ENCODE results near the gene C4orf51. TPM values are rescaled to one million over a fixed set of nuclear protein-coding genes. Genes with fewer than 3 reads are reported as not detected.

C4orf51 gene
- total and polyA plus RNA-seq, 2 of the 4 experiments (the other 2 are of a cell fraction): not detected

DNA sequence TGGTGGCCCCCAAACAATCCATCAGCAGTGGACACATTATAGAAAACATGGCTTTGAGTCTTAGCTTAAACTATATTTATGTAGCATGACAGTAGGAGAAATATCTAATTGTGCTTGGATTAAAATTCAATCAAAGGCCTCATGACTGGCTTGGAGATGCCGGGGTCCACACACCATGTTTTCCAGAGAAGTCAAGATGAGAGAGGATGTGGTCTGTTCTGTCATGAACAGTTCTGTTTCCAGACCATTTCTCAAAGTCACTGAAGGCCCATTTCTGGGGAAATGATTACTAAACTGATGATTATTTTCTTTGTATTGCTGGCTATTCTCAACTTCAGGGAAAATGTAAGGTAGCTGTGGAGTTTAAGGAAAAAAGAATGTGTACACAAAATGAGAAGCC, 76.3 kb downstream of the C4orf51 start:
- in situ Hi-C loops (cut with MboI; ENCODE audit: low sequenced_read_pairs): no loop called here

More for the DNA sequence above, 76.3 kb downstream of the C4orf51 start:
- dilution Hi-C loops (cut with HindIII; ENCODE audit: low sequenced_read_pairs, unreplicated experiment) (no loop called here), intact Hi-C loops (cut with micrococcal nuclease) (no loop called here)
- peaks cover 12% of the 10 kb centered on the region for H3K36me3 ChIP-seq (ENCODE audit: control insufficient read depth, insufficient read depth, low read length)
- no peaks in the 10 kb centered on the region for H3K4me1 ChIP-seq (ENCODE audit: control insufficient read depth, insufficient read depth, low read length)
- no peaks in the 10 kb centered on the region for H4K20me1 ChIP-seq (ENCODE audit: insufficient read depth, low read length)
- no peak overlapping the region for H2BK5ac ChIP-seq (ENCODE audit: low read depth, low read length, poor library complexity, severe bottlenecking)
- H3K4me2 ChIP-seq (ENCODE audit: low read depth, low read length): no peak overlapping the region
- H3K79me1 ChIP-seq (ENCODE audit: low read depth in 1 of 2, low read length in 2 of 2): 0 out of 4 replicates have a peak, but pooled peaks cover 0 to 4% of the 10 kb centered on the region in 2 experiments
- H3K9ac ChIP-seq (ENCODE audit: low read depth, low read length): no peak overlapping the region
- H3K27ac ChIP-seq (ENCODE audit: insufficient read depth, low read length): no peak overlapping the region
- no peak overlapping the region for H2BK20ac ChIP-seq (ENCODE audit: low read depth, low read length)
- H3K18ac ChIP-seq (ENCODE audit: low read depth, low read length): no peak overlapping the region
- POLR2A ChIA-PET (ENCODE audit: unreplicated experiment): no interaction called here
- H3K4ac ChIP-seq (ENCODE audit: low read depth, low read length): no peak overlapping the region
- no peaks in the 10 kb centered on the region for H3K27me3 ChIP-seq (ENCODE audit: control insufficient read depth, insufficient read depth, low read length)
- CTCF ChIA-PET: no interaction called here
- H2BK120ac ChIP-seq (ENCODE audit: low read depth, low read length): no peak overlapping the region
- H2AK5ac ChIP-seq (ENCODE audit: low read depth, low read length): no peak overlapping the region
- no peak overlapping the region for H3K4me3 ChIP-seq (ENCODE audit: insufficient read depth, low read depth, low read length)
- no peak overlapping the region for H2BK15ac ChIP-seq (ENCODE audit: low read depth, low read length)
- H2AFZ ChIP-seq (replicated peaks; ENCODE audit: low read length, poor library complexity): no peak overlapping the region
- H3K23ac ChIP-seq (ENCODE audit: low read depth, low read length): no peak overlapping the region
- H4K5ac ChIP-seq (ENCODE audit: low read depth, low read length): no peak overlapping the region
- no peak for DNase-seq
- H2AK9ac ChIP-seq (replicated peaks; ENCODE audit: low read depth, low read length, poor library complexity): no peak overlapping the region
- no peaks in the 10 kb centered on the region for H3K9me3 ChIP-seq (ENCODE audit: control insufficient read depth, insufficient read depth, low read length)
- no peak overlapping the region for H4K8ac ChIP-seq (ENCODE audit: low read depth in 2 of 2, low read length in 2 of 2)
- WGBS, 2 experiments (ENCODE audit: extremely low coverage in 2 of 2, insufficient read length in 1 of 2): no CpG with 5 or more reads among the region's 1 CpG
- no TSS peak for BruUV-seq (replicated peaks)
- no peak overlapping the region for H4K91ac ChIP-seq (ENCODE audit: insufficient read depth, low read depth, low read length)
- no peak for ATAC-seq (ENCODE audit: low read depth)
- TF ChIP-seq CEBPB (IDR thresholded peaks at IDR 0.05; ENCODE audit: low read depth, low read length) (no peak), RFX5 (IDR thresholded peaks at IDR 0.05; ENCODE audit: low read depth, low read length) (no peak), FOS (IDR thresholded peaks at IDR 0.05; ENCODE audit: low read depth, low read length) (no peak), RCOR1 (IDR thresholded peaks at IDR 0.05; ENCODE audit: insufficient replicate concordance, low read length) (no peak), BHLHE40 (IDR thresholded peaks at IDR 0.05; ENCODE audit: low read depth, low read length) (no peak), USF2 (IDR thresholded peaks at IDR 0.05; ENCODE audit: low read depth, low read length) (no peak)
- H3K56ac ChIP-seq (ENCODE audit: extremely low read depth, insufficient read depth, low read length): no peak overlapping the region
- H3K9me1 ChIP-seq (ENCODE audit: insufficient read depth, low read length): peaks cover 8% of the 10 kb centered on the region; the same call in 1 of the 2 replicates
- no peak overlapping the region for H3K14ac ChIP-seq (replicated peaks; ENCODE audit: low read depth, low read length)
